SK-N-SH treated with all-trans-retinoic acid at 6 μM for 48 hours (cell line): Measurements from ENCODE around the gene CALHM4.

ENCODE experiments used
- ATAC-seq: fragments of 200-7000 bp; cut with Tn5 transposase; 3 replicates; pipeline ENCODE4 v1.9.1; 2020; ENCODE audit warnings: mild to moderate bottlenecking, moderate library complexity
- ARNTL ChIP-seq: fragments of 450-650 bp; formaldehyde crosslinking; IDR thresholded peaks from 2 replicates; pipeline ENCODE4 v1.5.0; 2020; ENCODE audit warnings: low read depth, mild to moderate bottlenecking, moderate library complexity, borderline replicate concordance
- BACH2 ChIP-seq: fragments of 250-450 bp; sonication (Bioruptor Pico); IDR thresholded peaks from 2 replicates; pipeline ENCODE4 v1.9.0; 2021; ENCODE audit warnings: mild to moderate bottlenecking, borderline replicate concordance
- CSDC2 ChIP-seq: fragments of 250-450 bp; sonication (Bioruptor Pico); IDR thresholded peaks from 2 replicates; pipeline ENCODE4 v1.5.0; 2020; ENCODE audit warnings: mild to moderate bottlenecking, moderate library complexity
- ESRRG ChIP-seq: fragments of 250-450 bp; sonication (Bioruptor Pico); IDR thresholded peaks from 2 replicates; pipeline ENCODE4 v1.6.1; 2021; ENCODE audit warnings: mild to moderate bottlenecking
- GLIS3 ChIP-seq: fragments of 250-450 bp; sonication (Bioruptor Pico); IDR thresholded peaks from 2 replicates; pipeline ENCODE4 v1.5.0; 2020; ENCODE audit warnings: mild to moderate bottlenecking, moderate library complexity
- ISL1 ChIP-seq: fragments of 250-450 bp; sonication (Bioruptor Pico); IDR thresholded peaks from 2 replicates; pipeline ENCODE4 v2.1.2; 2022; ENCODE audit warnings: mild to moderate bottlenecking, moderate library complexity
- OSR1 ChIP-seq: fragments of 250-450 bp; sonication (Bioruptor Pico); IDR thresholded peaks from 2 replicates; pipeline ENCODE4 v1.8.0; 2022; ENCODE audit warnings: moderate library complexity, mild to moderate bottlenecking, inconsistent platforms
- PPARA ChIP-seq: fragments of 250-450 bp; sonication (Bioruptor Pico); IDR thresholded peaks from 2 replicates; pipeline ENCODE4 v1.5.0; 2020; ENCODE audit warnings: mild to moderate bottlenecking, borderline replicate concordance
- RARB ChIP-seq: fragments of 250-450 bp; sonication (Bioruptor Pico); IDR thresholded peaks from 2 replicates; pipeline ENCODE4 v1.8.0; 2021; ENCODE audit warnings: mild to moderate bottlenecking, moderate library complexity
- SNAI2 ChIP-seq: fragments of 250-450 bp; sonication (Bioruptor Pico); IDR thresholded peaks from 2 replicates; pipeline ENCODE4 v1.5.0; 2020; ENCODE audit warnings: mild to moderate bottlenecking, moderate library complexity
- TCF4 ChIP-seq: fragments of 250-450 bp; sonication (Bioruptor Pico); IDR thresholded peaks from 2 replicates; pipeline ENCODE4 v1.8.0; 2021; ENCODE audit warnings: mild to moderate bottlenecking, moderate library complexity, borderline replicate concordance
- TOX ChIP-seq: fragments of 250-450 bp; sonication (Bioruptor Pico); IDR thresholded peaks from 2 replicates; pipeline ENCODE4 v1.8.0; 2021; ENCODE audit warnings: mild to moderate bottlenecking, moderate library complexity, borderline replicate concordance
- ZFP3 ChIP-seq: fragments of 250-450 bp; sonication (Bioruptor Pico); IDR thresholded peaks from 2 replicates; pipeline ENCODE4 v1.5.0; 2020; ENCODE audit warnings: mild to moderate bottlenecking, moderate library complexity
- ZNF565 ChIP-seq: fragments of 450-650 bp; formaldehyde crosslinking; conservative IDR thresholded peaks from 2 replicates; pipeline ENCODE4 v1.5.0; 2020; ENCODE audit warnings: low read depth, mild to moderate bottlenecking, moderate library complexity
- ZNF70 ChIP-seq: fragments of 450-650 bp; formaldehyde crosslinking; IDR thresholded peaks from 2 replicates; pipeline ENCODE4 v1.5.0; 2020; ENCODE audit warnings: mild to moderate bottlenecking, moderate library complexity
- ZNF8 ChIP-seq: fragments of 450-650 bp; formaldehyde crosslinking; IDR thresholded peaks from 2 replicates; pipeline ENCODE4 v1.5.0; 2020; ENCODE audit warnings: mild to moderate bottlenecking, moderate library complexity
- TF ChIP-seq, protein P1 (sequence below): fragments of 250-450 bp; sonication (Bioruptor Pico); IDR thresholded peaks from 2 replicates; pipeline ENCODE4 v1.5.1; 2020; ENCODE audit warnings: low read depth, mild to moderate bottlenecking, moderate library complexity
- TF ChIP-seq, protein P2 (sequence below): fragments of 250-450 bp; sonication (Bioruptor Pico); IDR thresholded peaks from 2 replicates; pipeline ENCODE4 v1.8.0; 2021; ENCODE audit warnings: low read depth, mild to moderate bottlenecking, moderate library complexity, borderline replicate concordance
- TF ChIP-seq, protein P3 (sequence below): fragments of 250-450 bp; sonication (Bioruptor Pico); IDR thresholded peaks from 2 replicates; pipeline ENCODE4 v1.5.1; 2021; ENCODE audit warnings: mild to moderate bottlenecking, moderate library complexity
- TF ChIP-seq, protein P4 (sequence below): fragments of 250-450 bp; sonication (Bioruptor Pico); IDR thresholded peaks from 2 replicates; pipeline ENCODE4 v1.8.0; 2020; ENCODE audit warnings: mild to moderate bottlenecking, moderate library complexity, borderline replicate concordance
- TF ChIP-seq, protein P5 (sequence below): fragments of 250-450 bp; sonication (Bioruptor Pico); IDR thresholded peaks from 2 replicates; pipeline ENCODE4 v1.5.0; 2020; ENCODE audit warnings: mild to moderate bottlenecking, moderate library complexity

Gene CALHM4

DNA sequence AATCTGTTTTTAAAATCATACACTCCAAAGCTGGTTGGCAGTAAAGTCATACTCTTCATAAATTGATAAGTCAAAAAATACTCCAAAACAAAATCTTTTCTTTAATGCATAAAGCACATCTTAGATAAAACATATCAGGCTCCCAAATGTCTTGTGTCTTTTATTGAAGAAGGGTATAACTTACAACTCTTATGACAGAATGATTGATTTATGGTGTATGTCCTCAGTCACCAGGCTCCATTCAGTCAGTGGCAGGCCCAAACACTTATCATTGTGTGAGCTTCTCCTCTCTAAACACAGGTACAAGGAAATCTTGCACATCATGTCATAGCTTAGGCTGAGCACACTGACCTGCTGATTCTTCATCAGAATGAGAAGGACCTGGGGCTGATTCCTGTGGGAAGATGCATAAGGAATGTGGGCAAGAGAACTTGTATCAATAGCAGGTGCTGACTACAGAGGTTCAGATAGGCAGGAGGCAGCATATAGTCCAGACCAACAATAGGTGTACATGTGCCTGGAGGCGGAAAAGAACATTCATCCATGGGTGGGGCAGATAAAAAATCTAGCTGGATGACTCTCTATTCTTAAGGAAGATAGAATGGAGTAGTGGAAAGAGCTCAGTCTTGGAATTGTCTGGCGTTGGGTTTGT lies 40.2 kb upstream of the CALHM4 start:
- ATAC-seq, result no peak
- TF ChIP-seq RARB (CRISPR knock-in tag), result no peak

DNA sequence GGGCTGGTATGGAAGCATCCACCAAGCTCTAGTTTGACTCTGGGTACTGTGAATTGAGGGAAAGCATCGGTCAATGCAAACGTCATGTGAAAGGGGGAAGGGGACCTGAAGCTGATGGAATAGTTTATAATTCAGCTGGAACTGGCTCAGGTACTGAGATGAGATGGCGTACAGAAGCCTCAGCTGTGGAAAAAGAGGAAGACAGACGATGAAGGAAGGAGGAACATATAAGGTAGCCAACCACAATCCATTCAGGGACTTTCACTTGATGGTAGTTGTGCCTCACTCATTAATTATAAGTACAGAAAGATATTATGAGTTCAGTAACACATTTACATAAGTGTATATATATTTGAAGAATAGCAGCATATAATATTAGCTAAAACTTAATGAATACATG lies 39.4 kb upstream of the CALHM4 start:
- TF ChIP-seq PPARA (CRISPR knock-in tag) (no peak), ZFP3 (CRISPR knock-in tag) (no peak), SNAI2 (CRISPR knock-in tag) (no peak), ZNF8 (no peak)
- TF ChIP-seq, all 23 proteins: peak for 0
- ATAC-seq, result no peak

DNA sequence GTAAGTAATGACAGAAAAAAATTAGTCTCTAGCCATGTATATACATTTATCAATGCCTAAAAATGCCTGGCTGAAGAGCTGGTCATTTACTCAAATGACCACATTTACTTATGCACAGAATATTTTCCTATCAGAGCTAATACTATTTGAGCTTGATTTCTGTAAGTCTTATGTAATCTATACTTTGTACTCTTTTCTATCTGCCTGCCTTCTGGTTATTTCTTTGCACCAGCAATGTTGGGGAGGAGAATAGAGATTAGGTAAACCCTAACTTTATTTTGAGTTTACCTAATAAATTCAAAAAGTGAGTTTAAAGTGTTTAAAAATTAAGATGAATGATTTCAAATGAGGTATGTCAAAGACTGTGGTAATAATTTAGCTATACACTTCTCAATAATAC lies 38.4 kb upstream of the CALHM4 start:
- no peak for ATAC-seq

DNA sequence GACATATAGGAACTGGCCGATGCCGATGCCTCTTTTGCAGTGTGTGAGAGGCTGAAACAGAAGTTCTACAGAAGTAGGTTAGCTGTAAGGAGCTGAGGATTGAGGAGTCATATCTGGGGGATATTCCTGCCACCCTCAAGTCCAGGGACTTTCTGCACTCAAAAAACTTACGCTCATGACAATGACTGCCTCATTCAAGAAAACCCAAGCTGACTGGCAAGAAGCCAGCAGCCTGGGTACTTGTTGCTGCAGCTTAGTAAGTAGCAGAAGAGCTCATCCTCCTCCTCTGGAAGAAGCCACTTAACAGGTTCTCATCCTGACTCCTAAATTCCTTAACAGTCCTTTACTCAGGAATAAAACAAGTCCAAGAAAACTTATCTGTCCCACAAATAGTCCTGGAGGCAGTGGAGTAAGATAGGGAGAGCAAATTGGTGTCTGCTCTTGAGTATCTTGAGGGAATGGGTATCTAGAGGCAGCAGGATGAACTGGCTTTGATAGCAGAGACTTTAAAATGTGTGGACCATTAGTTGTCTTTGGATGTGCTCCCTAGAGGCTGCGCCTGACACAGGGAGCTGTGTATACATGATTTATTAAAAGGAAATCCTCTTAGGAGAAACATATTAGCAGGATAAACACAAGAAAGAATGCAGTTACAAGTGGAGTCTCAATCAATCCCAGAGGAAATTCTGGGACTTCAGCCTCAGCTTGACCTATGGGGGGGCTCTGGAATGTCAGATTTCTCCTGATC lies 34.8 kb upstream of the CALHM4 start:
- no peak for ATAC-seq
- TF ChIP-seq GLIS3 (CRISPR knock-in tag) (no peak), RARB (CRISPR knock-in tag) (no peak), ZNF565 (CRISPR knock-in tag) (no peak), ESRRG (no peak), ARNTL (no peak), ZNF70 (no peak), TOX (CRISPR knock-in tag) (no peak), TCF4 (CRISPR knock-in tag) (no peak), OSR1 (no peak), SNAI2 (CRISPR knock-in tag) (no peak), CSDC2 (CRISPR knock-in tag) (no peak), ISL1 (CRISPR knock-in tag) (no peak), ZFP3 (CRISPR knock-in tag) (no peak), BACH2 (CRISPR knock-in tag) (no peak)
- TF ChIP-seq, protein P1, sequence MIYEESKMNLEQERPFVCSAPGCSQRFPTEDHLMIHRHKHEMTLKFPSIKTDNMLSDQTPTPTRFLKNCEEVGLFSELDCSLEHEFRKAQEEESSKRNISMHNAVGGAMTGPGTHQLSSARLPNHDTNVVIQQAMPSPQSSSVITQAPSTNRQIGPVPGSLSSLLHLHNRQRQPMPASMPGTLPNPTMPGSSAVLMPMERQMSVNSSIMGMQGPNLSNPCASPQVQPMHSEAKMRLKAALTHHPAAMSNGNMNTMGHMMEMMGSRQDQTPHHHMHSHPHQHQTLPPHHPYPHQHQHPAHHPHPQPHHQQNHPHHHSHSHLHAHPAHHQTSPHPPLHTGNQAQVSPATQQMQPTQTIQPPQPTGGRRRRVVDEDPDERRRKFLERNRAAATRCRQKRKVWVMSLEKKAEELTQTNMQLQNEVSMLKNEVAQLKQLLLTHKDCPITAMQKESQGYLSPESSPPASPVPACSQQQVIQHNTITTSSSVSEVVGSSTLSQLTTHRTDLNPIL (CRISPR knock-in tag), result no peak
- TF ChIP-seq, protein P2, sequence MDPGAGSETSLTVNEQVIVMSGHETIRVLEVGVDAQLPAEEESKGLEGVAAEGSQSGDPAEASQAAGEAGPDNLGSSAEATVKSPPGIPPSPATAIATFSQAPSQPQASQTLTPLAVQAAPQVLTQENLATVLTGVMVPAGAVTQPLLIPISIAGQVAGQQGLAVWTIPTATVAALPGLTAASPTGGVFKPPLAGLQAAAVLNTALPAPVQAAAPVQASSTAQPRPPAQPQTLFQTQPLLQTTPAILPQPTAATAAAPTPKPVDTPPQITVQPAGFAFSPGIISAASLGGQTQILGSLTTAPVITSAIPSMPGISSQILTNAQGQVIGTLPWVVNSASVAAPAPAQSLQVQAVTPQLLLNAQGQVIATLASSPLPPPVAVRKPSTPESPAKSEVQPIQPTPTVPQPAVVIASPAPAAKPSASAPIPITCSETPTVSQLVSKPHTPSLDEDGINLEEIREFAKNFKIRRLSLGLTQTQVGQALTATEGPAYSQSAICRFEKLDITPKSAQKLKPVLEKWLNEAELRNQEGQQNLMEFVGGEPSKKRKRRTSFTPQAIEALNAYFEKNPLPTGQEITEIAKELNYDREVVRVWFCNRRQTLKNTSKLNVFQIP (CRISPR knock-in tag), result no peak
- TF ChIP-seq, protein P3, sequence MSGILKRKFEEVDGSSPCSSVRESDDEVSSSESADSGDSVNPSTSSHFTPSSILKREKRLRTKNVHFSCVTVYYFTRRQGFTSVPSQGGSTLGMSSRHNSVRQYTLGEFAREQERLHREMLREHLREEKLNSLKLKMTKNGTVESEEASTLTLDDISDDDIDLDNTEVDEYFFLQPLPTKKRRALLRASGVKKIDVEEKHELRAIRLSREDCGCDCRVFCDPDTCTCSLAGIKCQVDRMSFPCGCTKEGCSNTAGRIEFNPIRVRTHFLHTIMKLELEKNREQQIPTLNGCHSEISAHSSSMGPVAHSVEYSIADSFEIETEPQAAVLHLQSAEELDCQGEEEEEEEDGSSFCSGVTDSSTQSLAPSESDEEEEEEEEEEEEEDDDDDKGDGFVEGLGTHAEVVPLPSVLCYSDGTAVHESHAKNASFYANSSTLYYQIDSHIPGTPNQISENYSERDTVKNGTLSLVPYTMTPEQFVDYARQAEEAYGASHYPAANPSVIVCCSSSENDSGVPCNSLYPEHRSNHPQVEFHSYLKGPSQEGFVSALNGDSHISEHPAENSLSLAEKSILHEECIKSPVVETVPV, result no peak
- TF ChIP-seq, protein P4, sequence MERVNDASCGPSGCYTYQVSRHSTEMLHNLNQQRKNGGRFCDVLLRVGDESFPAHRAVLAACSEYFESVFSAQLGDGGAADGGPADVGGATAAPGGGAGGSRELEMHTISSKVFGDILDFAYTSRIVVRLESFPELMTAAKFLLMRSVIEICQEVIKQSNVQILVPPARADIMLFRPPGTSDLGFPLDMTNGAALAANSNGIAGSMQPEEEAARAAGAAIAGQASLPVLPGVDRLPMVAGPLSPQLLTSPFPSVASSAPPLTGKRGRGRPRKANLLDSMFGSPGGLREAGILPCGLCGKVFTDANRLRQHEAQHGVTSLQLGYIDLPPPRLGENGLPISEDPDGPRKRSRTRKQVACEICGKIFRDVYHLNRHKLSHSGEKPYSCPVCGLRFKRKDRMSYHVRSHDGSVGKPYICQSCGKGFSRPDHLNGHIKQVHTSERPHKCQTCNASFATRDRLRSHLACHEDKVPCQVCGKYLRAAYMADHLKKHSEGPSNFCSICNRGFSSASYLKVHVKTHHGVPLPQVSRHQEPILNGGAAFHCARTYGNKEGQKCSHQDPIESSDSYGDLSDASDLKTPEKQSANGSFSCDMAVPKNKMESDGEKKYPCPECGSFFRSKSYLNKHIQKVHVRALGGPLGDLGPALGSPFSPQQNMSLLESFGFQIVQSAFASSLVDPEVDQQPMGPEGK (CRISPR knock-in tag), result no peak
- TF ChIP-seq, protein P5, sequence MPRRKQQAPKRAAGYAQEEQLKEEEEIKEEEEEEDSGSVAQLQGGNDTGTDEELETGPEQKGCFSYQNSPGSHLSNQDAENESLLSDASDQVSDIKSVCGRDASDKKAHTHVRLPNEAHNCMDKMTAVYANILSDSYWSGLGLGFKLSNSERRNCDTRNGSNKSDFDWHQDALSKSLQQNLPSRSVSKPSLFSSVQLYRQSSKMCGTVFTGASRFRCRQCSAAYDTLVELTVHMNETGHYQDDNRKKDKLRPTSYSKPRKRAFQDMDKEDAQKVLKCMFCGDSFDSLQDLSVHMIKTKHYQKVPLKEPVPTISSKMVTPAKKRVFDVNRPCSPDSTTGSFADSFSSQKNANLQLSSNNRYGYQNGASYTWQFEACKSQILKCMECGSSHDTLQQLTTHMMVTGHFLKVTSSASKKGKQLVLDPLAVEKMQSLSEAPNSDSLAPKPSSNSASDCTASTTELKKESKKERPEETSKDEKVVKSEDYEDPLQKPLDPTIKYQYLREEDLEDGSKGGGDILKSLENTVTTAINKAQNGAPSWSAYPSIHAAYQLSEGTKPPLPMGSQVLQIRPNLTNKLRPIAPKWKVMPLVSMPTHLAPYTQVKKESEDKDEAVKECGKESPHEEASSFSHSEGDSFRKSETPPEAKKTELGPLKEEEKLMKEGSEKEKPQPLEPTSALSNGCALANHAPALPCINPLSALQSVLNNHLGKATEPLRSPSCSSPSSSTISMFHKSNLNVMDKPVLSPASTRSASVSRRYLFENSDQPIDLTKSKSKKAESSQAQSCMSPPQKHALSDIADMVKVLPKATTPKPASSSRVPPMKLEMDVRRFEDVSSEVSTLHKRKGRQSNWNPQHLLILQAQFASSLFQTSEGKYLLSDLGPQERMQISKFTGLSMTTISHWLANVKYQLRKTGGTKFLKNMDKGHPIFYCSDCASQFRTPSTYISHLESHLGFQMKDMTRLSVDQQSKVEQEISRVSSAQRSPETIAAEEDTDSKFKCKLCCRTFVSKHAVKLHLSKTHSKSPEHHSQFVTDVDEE (CRISPR knock-in tag), result no peak

More for the DNA sequence above, 38.4 kb upstream of the CALHM4 start:
- TF ChIP-seq, protein P5 (CRISPR knock-in tag), result no peak
- no peak for TF ChIP-seq ZNF70
